BLaER1 treated with 17β-estradiol and CSF1 and Interleukin-3, amounts not matched to agents 10 nM and 100 nM (cell line): ENCODE measurements around the gene DPP10.

Source experiments
- H3K27ac ChIP-seq, 11 experiments: shearing (Covaris generic); formaldehyde crosslinking; 2 replicates each; pipeline ENCODE4 v1.8.1; 2022
- H3K27me3 ChIP-seq, 11 experiments: shearing (Covaris generic); formaldehyde crosslinking; 2 replicates each; pipeline ENCODE4 v1.8.1; 2022
- H3K36me3 ChIP-seq, 11 experiments: shearing (Covaris generic); formaldehyde crosslinking; 2 replicates each; pipeline ENCODE4 v1.8.1; 2022
- H3K4me1 ChIP-seq, 10 experiments: shearing (Covaris generic); formaldehyde crosslinking; 2 replicates each; pipeline ENCODE4 v1.8.1; 2022
- H3K4me2 ChIP-seq, 11 experiments: shearing (Covaris generic); formaldehyde crosslinking; 2 replicates each; pipeline ENCODE4 v1.8.1; 2022
- H3K4me3 ChIP-seq, 10 experiments: shearing (Covaris generic); formaldehyde crosslinking; 2 replicates each; pipeline ENCODE4 v1.8.1; 2022
- H3K9ac ChIP-seq, 11 experiments: shearing (Covaris generic); formaldehyde crosslinking; 2 replicates each; pipeline ENCODE4 v1.8.1; 2022
- H3K9me3 ChIP-seq, 11 experiments: shearing (Covaris generic); formaldehyde crosslinking; replicated peaks in 1 of 11; 2 replicates each; pipeline ENCODE4 v1.8.1; 2022
- H4K20me1 ChIP-seq, 11 experiments: shearing (Covaris generic); formaldehyde crosslinking; 2 replicates each; pipeline ENCODE4 v1.8.1; 2022
- Cebpa-rat ChIP-seq, 11 experiments: shearing (Covaris generic); IDR thresholded peaks; 2 replicates each; pipeline ENCODE4 v1.8.1; 2022

Gene DPP10

GRCh38 chr2:115443539-115444185 lies 1001.2 kb downstream of the DPP10 start:
- Histone ChIP-seq H3K4me1 (no peaks in the 10 kb centered on the region), H3K27me3 (no peaks in the 10 kb centered on the region), H3K9me3 (peaks cover 8 to 23% (median 11%) of the 10 kb centered on the region in 11 experiments; a peak in 20 of 22 replicates), H3K27ac (no peak overlapping the region), H3K4me3 (no peak overlapping the region), H4K20me1 (no peaks in the 10 kb centered on the region), H3K36me3 (no peaks in the 10 kb centered on the region), H3K4me2 (no peak overlapping the region), H3K9ac (no peak overlapping the region)
- no peak for TF ChIP-seq Cebpa-rat (IDR thresholded peaks at IDR 0.05)

- no peaks in the 10 kb centered on the region for H3K27me3 ChIP-seq
- H3K4me2 ChIP-seq = no peak overlapping the region
- no peak for TF ChIP-seq Cebpa-rat (IDR thresholded peaks at IDR 0.05)
- no peaks in the 10 kb centered on the region for H3K9me3 ChIP-seq
- no peak overlapping the region for H3K9ac ChIP-seq
- no peaks in the 10 kb centered on the region for H3K36me3 ChIP-seq
- no peaks in the 10 kb centered on the region for H4K20me1 ChIP-seq
- no peak overlapping the region for H3K4me3 ChIP-seq
- H3K27ac ChIP-seq = no peak overlapping the region
- no peaks in the 10 kb centered on the region for H3K4me1 ChIP-seq
Observed at GRCh38 chr2:115460008-115460407, 1017.6 kb downstream of the DPP10 start.

GRCh38 chr2:115480741-115481140 lies 1038.3 kb downstream of the DPP10 start:
- no peak overlapping the region for H3K4me2 ChIP-seq
- no peak for TF ChIP-seq Cebpa-rat (IDR thresholded peaks at IDR 0.05)
- no peaks in the 10 kb centered on the region for H4K20me1 ChIP-seq
- no peak overlapping the region for H3K27ac ChIP-seq
- no peak overlapping the region for H3K9ac ChIP-seq
- no peaks in the 10 kb centered on the region for H3K4me1 ChIP-seq
- H3K4me3 ChIP-seq = no peak overlapping the region
- H3K36me3 ChIP-seq = no peaks in the 10 kb centered on the region
- peaks cover 7 to 12% (median 8%) of the 10 kb centered on the region in 11 experiments; a peak in 18 of 22 replicates for H3K9me3 ChIP-seq
- no peaks in the 10 kb centered on the region for H3K27me3 ChIP-seq

GRCh38 chr2:115481842-115482241 lies 1039.4 kb downstream of the DPP10 start:
- no peaks in the 10 kb centered on the region for H3K27me3 ChIP-seq
- no peak for TF ChIP-seq Cebpa-rat (IDR thresholded peaks at IDR 0.05)
- no peak overlapping the region for H3K27ac ChIP-seq
- H3K4me1 ChIP-seq = no peaks in the 10 kb centered on the region
- no peaks in the 10 kb centered on the region for H4K20me1 ChIP-seq
- peaks cover 0 to 1% (median 0%) of the 10 kb centered on the region in 11 experiments; a peak in 1 of 22 replicates for H3K9me3 ChIP-seq
- H3K36me3 ChIP-seq = no peaks in the 10 kb centered on the region
- no peak overlapping the region for H3K4me3 ChIP-seq
- no peak overlapping the region for H3K9ac ChIP-seq
- H3K4me2 ChIP-seq = no peak overlapping the region

GRCh38 chr2:115483666-115484065 lies 1041.2 kb downstream of the DPP10 start:
- Histone ChIP-seq H3K4me1 (no peaks in the 10 kb centered on the region), H3K27ac (no peak overlapping the region), H3K4me3 (no peak overlapping the region), H3K4me2 (no peak overlapping the region), H3K9ac (no peak overlapping the region), H4K20me1 (no peaks in the 10 kb centered on the region), H3K9me3 (no peaks in the 10 kb centered on the region), H3K36me3 (no peaks in the 10 kb centered on the region), H3K27me3 (no peaks in the 10 kb centered on the region)
- no peak for TF ChIP-seq Cebpa-rat (IDR thresholded peaks at IDR 0.05)

GRCh38 chr2:115484486-115484885 lies 1042.0 kb downstream of the DPP10 start:
- H3K36me3 ChIP-seq = no peaks in the 10 kb centered on the region
- no peak overlapping the region for H3K9ac ChIP-seq
- H3K27ac ChIP-seq = no peak overlapping the region
- no peak overlapping the region for H3K4me3 ChIP-seq
- no peaks in the 10 kb centered on the region for H3K27me3 ChIP-seq
- H4K20me1 ChIP-seq = no peaks in the 10 kb centered on the region
- no peak overlapping the region for H3K4me2 ChIP-seq
- H3K4me1 ChIP-seq = no peaks in the 10 kb centered on the region
- TF ChIP-seq Cebpa-rat (IDR thresholded peaks at IDR 0.05) = no peak
- no peaks in the 10 kb centered on the region for H3K9me3 ChIP-seq

GRCh38 chr2:115484983-115485382 lies 1042.5 kb downstream of the DPP10 start:
- TF ChIP-seq Cebpa-rat (IDR thresholded peaks at IDR 0.05) = no peak
- no peaks in the 10 kb centered on the region for H3K27me3 ChIP-seq
- H4K20me1 ChIP-seq = no peaks in the 10 kb centered on the region
- H3K4me1 ChIP-seq = no peaks in the 10 kb centered on the region
- no peak overlapping the region for H3K4me2 ChIP-seq
- no peaks in the 10 kb centered on the region for H3K36me3 ChIP-seq
- H3K27ac ChIP-seq = no peak overlapping the region
- H3K9me3 ChIP-seq = no peaks in the 10 kb centered on the region
- no peak overlapping the region for H3K4me3 ChIP-seq
- no peak overlapping the region for H3K9ac ChIP-seq

- Histone ChIP-seq H3K27me3 (no peaks in the 10 kb centered on the region), H3K4me1 (no peaks in the 10 kb centered on the region), H4K20me1 (no peaks in the 10 kb centered on the region), H3K4me3 (no peak overlapping the region), H3K36me3 (no peaks in the 10 kb centered on the region), H3K9me3 (no peaks in the 10 kb centered on the region), H3K4me2 (no peak overlapping the region), H3K9ac (no peak overlapping the region), H3K27ac (no peak overlapping the region)
- TF ChIP-seq Cebpa-rat (IDR thresholded peaks at IDR 0.05) = no peak
Observed at GRCh38 chr2:115491186-115491793, 1048.8 kb downstream of the DPP10 start.

- Histone ChIP-seq H3K27ac (no peak overlapping the region), H3K36me3 (no peaks in the 10 kb centered on the region), H3K4me2 (no peak overlapping the region), H3K4me3 (no peak overlapping the region), H3K9ac (no peak overlapping the region), H3K4me1 (no peaks in the 10 kb centered on the region), H3K9me3 (no peaks in the 10 kb centered on the region), H3K27me3 (no peaks in the 10 kb centered on the region), H4K20me1 (no peaks in the 10 kb centered on the region)
- no peak for TF ChIP-seq Cebpa-rat (IDR thresholded peaks at IDR 0.05)
Observed at GRCh38 chr2:115505331-115505730, 1062.9 kb downstream of the DPP10 start.

- no peak overlapping the region for H3K4me3 ChIP-seq
- no peak overlapping the region for H3K9ac ChIP-seq
- no peaks in the 10 kb centered on the region for H3K36me3 ChIP-seq
- H3K27ac ChIP-seq = no peak overlapping the region
- no peak overlapping the region for H3K4me2 ChIP-seq
- no peaks in the 10 kb centered on the region for H3K27me3 ChIP-seq
- TF ChIP-seq Cebpa-rat (IDR thresholded peaks at IDR 0.05) = no peak
- H3K4me1 ChIP-seq = no peaks in the 10 kb centered on the region
- no peaks in the 10 kb centered on the region for H3K9me3 ChIP-seq
- H4K20me1 ChIP-seq = no peaks in the 10 kb centered on the region
Observed at GRCh38 chr2:115520727-115521126, 1078.3 kb downstream of the DPP10 start.
